GM12801 (cell line): ENCODE data around the gene BORCS6.

ENCODE experiments used
- CTCF ChIP-seq: IDR thresholded peaks from one replicate; pipeline ENCODE4 v1.5.1; 2011; ENCODE audit warnings: control low read depth; ENCODE audit not compliant: insufficient read length; ENCODE audit errors: extremely low read depth

The BORCS6 gene

DNA sequence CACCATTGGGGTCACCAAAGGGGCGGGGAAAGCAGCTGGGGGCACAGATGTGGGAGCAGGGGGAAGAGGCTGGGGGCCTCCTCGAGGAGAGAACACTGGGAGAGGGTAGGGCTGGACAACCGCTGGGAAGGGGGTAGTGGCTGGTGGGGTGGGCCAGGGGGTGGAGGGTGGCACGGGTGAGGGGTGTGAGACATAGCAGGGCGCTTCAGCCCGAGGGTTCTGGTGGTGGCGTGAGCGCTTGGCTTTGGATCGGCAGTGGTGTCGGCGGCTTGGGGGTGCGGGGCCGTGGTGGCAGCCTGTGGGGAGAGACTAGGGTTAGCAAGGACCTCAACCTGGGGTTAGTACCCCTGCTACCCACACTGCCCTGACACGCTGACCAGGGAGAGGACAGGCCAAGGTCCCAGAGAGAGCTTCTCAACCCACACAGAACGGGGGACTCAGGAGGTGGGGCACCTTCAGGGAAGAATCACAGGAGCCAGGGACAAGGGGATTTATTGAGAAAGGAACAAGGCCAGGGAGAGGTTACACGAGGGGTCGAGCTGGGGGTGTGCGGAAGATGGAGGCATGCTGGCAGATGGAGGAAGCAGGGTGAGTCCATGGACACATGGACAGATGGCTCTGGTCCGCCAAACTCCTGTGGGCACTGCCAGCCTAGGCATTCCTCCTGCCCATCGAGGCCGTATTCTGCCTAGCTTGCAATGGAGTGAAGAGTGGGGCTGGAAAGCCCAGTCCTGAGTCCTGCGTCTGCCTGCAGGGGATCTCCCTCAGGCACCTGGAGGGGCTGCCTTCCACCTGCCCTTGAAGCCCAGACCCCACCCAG is 46.2 kb downstream of the BORCS6 start:
- TF ChIP-seq CTCF: no peak

DNA sequence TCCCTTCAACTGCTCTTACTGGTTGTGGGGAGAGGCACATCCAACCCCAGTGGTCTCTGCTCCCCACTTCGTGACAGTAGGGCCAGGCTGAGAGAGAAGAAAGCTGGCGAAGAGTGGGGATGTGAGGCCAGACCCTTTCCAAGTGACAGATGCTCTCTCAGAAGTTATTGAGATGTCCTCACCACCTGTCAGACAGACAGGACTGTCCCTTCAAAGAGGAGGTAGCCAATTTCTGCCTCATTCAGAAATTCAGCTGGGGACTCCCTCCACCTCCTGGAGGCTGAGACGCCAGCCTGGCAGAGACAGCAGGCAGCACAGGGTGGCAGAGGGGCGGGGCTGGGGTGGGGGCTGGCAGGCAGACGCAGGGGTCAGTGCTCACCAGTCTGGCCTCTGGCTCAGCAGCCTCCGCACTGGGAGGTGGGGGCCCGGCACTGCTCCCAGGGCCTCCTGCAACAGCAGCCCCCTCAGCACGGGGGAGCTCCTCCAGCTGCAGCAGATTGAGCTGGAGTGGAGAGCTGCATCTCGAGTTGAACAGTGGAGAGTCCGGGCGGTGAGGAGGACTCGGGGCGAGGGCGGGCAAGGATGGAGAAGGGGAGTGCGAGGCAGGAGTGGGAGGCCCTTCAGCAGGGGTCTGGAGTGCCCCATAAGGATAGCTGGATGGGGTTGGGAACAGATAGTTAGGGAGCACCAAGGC is 46.9 kb downstream of the BORCS6 start:
- no peak for TF ChIP-seq CTCF

DNA sequence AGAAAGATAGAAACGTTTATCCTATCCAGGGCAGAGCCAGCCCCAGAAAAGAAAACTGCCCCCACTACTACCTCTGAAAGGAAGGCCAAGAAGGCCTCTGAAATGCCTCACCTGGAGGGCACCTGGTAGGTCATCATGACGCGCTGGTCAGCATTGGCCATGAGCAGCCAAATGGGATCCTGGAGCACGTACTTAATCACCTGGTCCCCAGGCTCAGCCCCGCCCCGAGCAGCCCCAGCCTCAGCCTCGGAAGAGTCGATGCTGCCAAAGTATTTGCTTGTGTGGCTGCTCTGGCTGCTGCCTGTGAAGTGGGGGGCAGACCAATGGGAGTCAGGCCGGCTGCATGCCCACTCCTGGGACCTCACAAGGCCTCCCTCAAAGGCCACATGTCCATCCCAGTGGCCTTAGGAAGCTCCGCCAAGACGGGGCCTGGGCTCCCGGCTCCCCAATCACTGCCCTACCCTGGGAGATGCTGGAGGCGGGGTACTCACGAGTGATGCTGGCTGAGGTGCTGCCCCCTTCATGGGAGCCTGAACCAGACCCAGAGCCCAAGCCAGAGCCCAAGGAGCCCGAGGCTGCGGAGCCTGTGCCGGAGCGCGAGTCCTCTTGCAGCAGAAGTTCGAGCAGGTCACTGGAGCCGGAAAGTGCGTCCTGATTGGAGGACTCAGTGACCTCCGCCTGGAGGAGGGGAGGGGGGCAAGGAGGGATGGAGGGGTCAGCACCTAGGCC is 47.7 kb downstream of the BORCS6 start:
- TF ChIP-seq CTCF: no peak

DNA sequence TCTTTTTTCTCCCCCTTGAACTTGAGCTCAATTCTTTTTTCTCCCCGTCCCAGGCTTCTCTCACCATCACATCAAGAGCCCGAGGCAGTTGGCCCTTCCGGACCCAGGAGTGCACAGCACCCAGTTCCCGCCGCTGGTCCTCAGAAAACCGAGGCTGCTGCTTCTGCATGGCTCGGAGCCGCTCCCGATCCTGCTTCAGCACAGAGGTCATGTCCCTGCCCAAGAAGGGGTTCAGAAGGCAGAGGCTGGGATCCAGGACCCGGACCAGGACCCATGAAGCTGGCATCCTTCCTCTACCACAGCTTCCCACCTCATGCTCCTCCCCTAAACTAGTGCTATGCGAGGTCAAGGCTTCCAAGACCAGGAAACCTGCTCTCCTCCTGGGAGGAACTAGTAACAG is 48.2 kb downstream of the BORCS6 start:
- TF ChIP-seq CTCF: no peak

GRCh38 chr17:8141045-8141444 is 48.9 kb downstream of the BORCS6 start:
- no peak for TF ChIP-seq CTCF

- no peak for TF ChIP-seq CTCF
Measured at GRCh38 chr17:8140065-8141029, 49.6 kb downstream of the BORCS6 start.
